GM11168 (cell line): ENCODE data around the gene TDRKH.

ENCODE experiments used
- in situ Hi-C: fragments of 300-500 bp; cut with MboI; formaldehyde crosslinking; loops from one replicate; pipeline ENCODE4 v1.12.0; 2022; ENCODE audit warnings: low sequenced_read_pairs; ENCODE audit not compliant: unreplicated experiment

Gene TDRKH

GRCh38 chr1:151790071-151790939 is at the start of gene TDRKH:
TDRKH (minus strand) TSS chr1:151790500; CDS start chr1:151783022, 7,478 bp downstream.
- in situ Hi-C loops = no loop called here

- in situ Hi-C loops = no loop called here
These were observed 49.4 kb upstream of the TDRKH start, which contains the start of gene C2CD4D for GRCh38 chr1:151839457-151840403. C2CD4D (minus strand) TSS chr1:151839820; CDS start chr1:151838989, 831 bp downstream.

GRCh38 chr1:151839082-151839412 is 48.7 kb upstream of the TDRKH start:
- in situ Hi-C loops = no loop called here

- in situ Hi-C loops = no loop called here
These were observed 48.2 kb upstream of the TDRKH start for GRCh38 chr1:151838222-151839081.

GRCh38 chr1:151837884-151838221 is 47.6 kb upstream of the TDRKH start:
- in situ Hi-C loops = no loop called here

GRCh38 chr1:151837197-151837596 is 46.9 kb upstream of the TDRKH start:
- in situ Hi-C loops = no loop called here

GRCh38 chr1:151835596-151835995 is 45.3 kb upstream of the TDRKH start:
- in situ Hi-C loops = no loop called here

- in situ Hi-C loops = no loop called here
These were observed 43.9 kb upstream of the TDRKH start for GRCh38 chr1:151834239-151834638.

- in situ Hi-C loops = no loop called here
These were observed 43.0 kb upstream of the TDRKH start for GRCh38 chr1:151833172-151833900.

- in situ Hi-C loops = no loop called here
These were observed 42.1 kb upstream of the TDRKH start for GRCh38 chr1:151832318-151832980.

- in situ Hi-C loops = no loop called here
These were observed 41.3 kb upstream of the TDRKH start, which contains the start of gene RORC for GRCh38 chr1:151831605-151832004. RORC (minus strand) TSS chr1:151831802; CDS start chr1:151831764, 38 bp downstream.

GRCh38 chr1:151831256-151831591 is 40.9 kb upstream of the TDRKH start:
- in situ Hi-C loops = no loop called here

GRCh38 chr1:151830055-151830454 is 39.8 kb upstream of the TDRKH start:
- in situ Hi-C loops = no loop called here

GRCh38 chr1:151829352-151830046 is 39.2 kb upstream of the TDRKH start:
- in situ Hi-C loops = no loop called here

GRCh38 chr1:151828921-151829320 is 38.6 kb upstream of the TDRKH start:
- in situ Hi-C loops = no loop called here

GRCh38 chr1:151827853-151828252 is 37.6 kb upstream of the TDRKH start:
- in situ Hi-C loops = no loop called here

GRCh38 chr1:151825751-151826660 is 35.7 kb upstream of the TDRKH start:
- in situ Hi-C loops = no loop called here
